Melanocyte of skin (primary cell): ENCODE data around the gene PLET1. TPM values are rescaled to one million over a fixed set of nuclear protein-coding genes. Genes with fewer than 3 reads are reported as not detected.

ENCODE experiments used
- small RNA-seq, 2 donors: library from RNA; depleted of rRNA; stranded (forward); fragments of <200 nt; gene quantifications; one replicate each; pipeline ENCODE3, GENCODE V24; 2012
- total RNA-seq, 2 donors: library from RNA; depleted of rRNA; stranded (reverse); fragments of >200 nt; gene quantifications; 2 replicates each; pipeline ENCODE4 v1.2.3, GENCODE V29; 2012

The PLET1 gene, protein sequence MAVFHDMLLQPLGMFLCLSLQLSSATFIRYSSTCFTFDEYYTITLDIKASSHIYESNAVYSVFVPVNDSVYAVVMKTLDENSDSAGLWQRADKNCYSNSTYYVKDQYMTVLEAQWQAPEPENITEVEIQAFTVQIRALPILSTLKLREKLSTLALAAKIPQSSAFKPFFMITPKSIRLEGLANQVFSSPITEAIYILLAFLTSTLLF
- not detected for total RNA-seq

DNA sequence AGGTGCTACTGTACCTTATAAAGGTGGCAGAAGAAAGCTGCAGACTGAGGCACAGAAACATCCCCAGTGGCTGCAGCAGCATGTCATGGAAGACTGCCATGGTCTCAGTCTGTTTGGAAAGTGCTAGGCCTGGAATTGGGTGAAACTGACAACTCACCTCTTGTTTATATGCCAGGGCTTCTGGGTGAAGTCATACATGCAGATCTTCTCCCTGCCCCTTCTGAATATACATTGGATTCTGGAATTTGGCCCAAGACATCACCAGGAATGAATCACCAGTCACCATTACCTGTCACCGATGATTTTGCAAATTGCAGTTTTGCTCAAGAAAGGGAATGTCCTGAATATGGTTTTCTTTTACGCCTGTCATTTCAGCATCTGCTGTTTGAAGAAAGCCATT is at the start of gene PLET1:
PLET1 (minus strand) TSS at position 371 of the 400 bp plus-strand sequence; CDS start at position 100, 271 bp downstream.

DNA sequence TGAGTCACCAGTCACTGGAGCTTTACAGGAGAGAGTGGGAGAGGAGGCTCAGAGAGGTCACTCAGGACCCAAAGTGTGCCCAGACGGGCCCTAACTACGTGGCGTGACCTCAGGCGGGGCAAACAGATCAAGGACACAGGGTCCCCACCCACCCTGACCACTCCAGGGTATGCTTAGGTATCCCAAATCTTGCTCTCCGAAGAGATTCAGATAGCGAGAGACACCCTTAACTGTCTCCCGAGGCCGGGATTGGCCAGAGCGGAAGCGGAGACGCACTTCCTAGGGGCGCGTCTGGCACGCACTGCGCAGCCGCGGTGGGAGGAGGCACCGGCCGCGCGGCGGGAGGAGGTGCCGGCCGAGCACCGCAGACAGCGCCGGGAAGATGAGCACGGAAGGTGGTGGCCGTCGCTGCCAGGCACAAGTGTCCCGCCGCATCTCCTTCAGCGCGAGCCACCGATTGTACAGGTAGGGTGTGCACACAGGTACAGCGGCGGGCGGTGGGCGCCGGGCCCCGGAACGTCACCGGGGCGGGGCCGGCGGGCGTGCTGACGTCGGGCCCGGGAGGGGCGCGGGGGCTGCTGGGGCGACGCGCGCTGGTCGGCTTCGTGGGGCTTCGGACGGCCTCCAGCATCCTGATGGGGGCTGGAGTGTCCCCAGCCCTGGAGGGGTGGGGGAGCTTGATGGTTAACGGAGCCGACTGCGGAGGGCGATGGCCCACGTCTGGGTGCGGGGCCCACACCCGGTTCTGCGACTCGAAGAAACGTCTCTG is 34.4 kb downstream of the PLET1 start, which contains the start of gene PTS:
PTS (plus strand) TSS at position 367 of the 769 bp plus-strand sequence; CDS start at position 383, 16 bp downstream.

Small RNA genes lying within 50 kb of the gene (small RNA-seq; reads per million reads assigned to genes)
- gene MRPS36P4 = 0 reads per million in 2 donors

Other genes with a start within 250 kb of the PLET1 start
- 10 to 100 TPM; 60.6 to 83.9 TPM for gene DLAT, start 235.5 kb downstream of the PLET1 start, total RNA-seq
- 1 to 10 TPM; 1.3 to 3.4 TPM for gene PIH1D2, start 186.8 kb downstream of the PLET1 start, total RNA-seq
- 10 to 100 TPM; 18.3 to 22.0 TPM for gene NKAPD1, start 186.6 kb downstream of the PLET1 start, total RNA-seq
- gene TIMM8B, start 174.1 kb downstream of the PLET1 start, total RNA-seq = 10 to 100 TPM; 68.5 to 99.9 TPM
- 100 to 1,000 TPM; 141 to 148 TPM for gene SDHD, start 174.0 kb downstream of the PLET1 start, total RNA-seq
- under 1 TPM; 0.33 to 0.34 TPM for gene IL18, start 96.8 kb downstream of the PLET1 start, total RNA-seq
- gene TEX12, start 93.5 kb downstream of the PLET1 start, total RNA-seq = under 1 TPM; under 0.01 to 0.34 TPM
- gene BCO2, start 85.3 kb downstream of the PLET1 start, total RNA-seq = 1 to 10 TPM in 1 of 2 donors, under 1 TPM in 1; 0.33 to 1.7 TPM
- 10 to 100 TPM; 25.1 to 52.6 TPM for gene PTS, start 34.4 kb downstream of the PLET1 start, total RNA-seq